ENCODE data around the gene VPS45.
"Not testable (repeated sequence)": the region's sequence is repeated elsewhere in the genome, so short reads cannot be mapped to it uniquely, and the experiment has no call there.

Gene VPS45

DNA sequence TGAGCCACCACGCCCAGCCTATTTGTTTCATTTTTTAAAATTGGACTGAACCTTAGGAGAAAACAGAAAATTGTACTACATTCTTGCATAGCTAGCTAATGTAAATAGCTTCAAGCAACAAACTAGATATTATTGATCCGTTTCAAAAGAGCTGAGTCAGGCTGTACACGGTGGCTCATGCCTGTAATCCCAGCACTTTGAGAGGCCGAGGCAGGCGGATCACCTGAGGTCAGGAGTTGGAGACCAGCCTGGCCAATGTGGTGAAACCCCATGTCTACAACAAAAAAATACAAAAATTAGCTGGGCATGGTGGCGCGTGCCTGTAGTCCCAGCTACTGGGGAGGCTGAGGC is 118.8 kb downstream of the VPS45 start:
- H3K36me3 ChIP-seq (replicated peaks in 1 of 2; ENCODE audit: control insufficient read depth in 2 of 2, insufficient read depth in 2 of 2, low read length in 2 of 2); H2BK120ac ChIP-seq (ENCODE audit: low read depth, low read length); H3K18ac ChIP-seq (ENCODE audit: low read length); H3K4me1 ChIP-seq (ENCODE audit: control insufficient read depth in 2 of 2, insufficient read depth in 1 of 2, low read depth in 1 of 2, low read length in 2 of 2); H3K4ac ChIP-seq (ENCODE audit: low read length); H3K9me3 ChIP-seq (replicated peaks in 1 of 2; ENCODE audit: control insufficient read depth in 2 of 2, insufficient read depth in 1 of 2, low read depth in 1 of 2, low read length in 2 of 2); H3K4me2 ChIP-seq (ENCODE audit: insufficient read depth, low read length, poor library complexity, severe bottlenecking); H3K79me1 ChIP-seq (ENCODE audit: low read depth, low read length); H3K9ac ChIP-seq (ENCODE audit: low read depth, low read length, poor library complexity); H2AK5ac ChIP-seq (ENCODE audit: low read depth, low read length); H3K14ac ChIP-seq (ENCODE audit: low read length); H2AFZ ChIP-seq (ENCODE audit: low read length); H3K4me3 ChIP-seq (ENCODE audit: low read length in 2 of 2); H2BK12ac ChIP-seq (ENCODE audit: low read length); H3K27me3 ChIP-seq (ENCODE audit: control insufficient read depth in 3 of 3, insufficient read depth in 3 of 3, low read depth in 1 of 3, low read length in 3 of 3); H2BK5ac ChIP-seq (ENCODE audit: low read length); H3K23ac ChIP-seq (ENCODE audit: low read depth, low read length, poor library complexity); H3K27ac ChIP-seq (replicated peaks; ENCODE audit: low read length); H4K91ac ChIP-seq (ENCODE audit: low read depth, low read length, poor library complexity); H2BK15ac ChIP-seq (ENCODE audit: low read length); DNase-seq (ENCODE audit: low spot score); H4K8ac ChIP-seq (ENCODE audit: low read depth, low read length): not testable (repeated sequence)
- no CpG with 5 or more reads among the region's 7 CpGs for WGBS, 2 donors (ENCODE audit: extremely low coverage in 2 of 2, insufficient read length in 2 of 2, insufficient replicate concordance in 1 of 2)

DNA sequence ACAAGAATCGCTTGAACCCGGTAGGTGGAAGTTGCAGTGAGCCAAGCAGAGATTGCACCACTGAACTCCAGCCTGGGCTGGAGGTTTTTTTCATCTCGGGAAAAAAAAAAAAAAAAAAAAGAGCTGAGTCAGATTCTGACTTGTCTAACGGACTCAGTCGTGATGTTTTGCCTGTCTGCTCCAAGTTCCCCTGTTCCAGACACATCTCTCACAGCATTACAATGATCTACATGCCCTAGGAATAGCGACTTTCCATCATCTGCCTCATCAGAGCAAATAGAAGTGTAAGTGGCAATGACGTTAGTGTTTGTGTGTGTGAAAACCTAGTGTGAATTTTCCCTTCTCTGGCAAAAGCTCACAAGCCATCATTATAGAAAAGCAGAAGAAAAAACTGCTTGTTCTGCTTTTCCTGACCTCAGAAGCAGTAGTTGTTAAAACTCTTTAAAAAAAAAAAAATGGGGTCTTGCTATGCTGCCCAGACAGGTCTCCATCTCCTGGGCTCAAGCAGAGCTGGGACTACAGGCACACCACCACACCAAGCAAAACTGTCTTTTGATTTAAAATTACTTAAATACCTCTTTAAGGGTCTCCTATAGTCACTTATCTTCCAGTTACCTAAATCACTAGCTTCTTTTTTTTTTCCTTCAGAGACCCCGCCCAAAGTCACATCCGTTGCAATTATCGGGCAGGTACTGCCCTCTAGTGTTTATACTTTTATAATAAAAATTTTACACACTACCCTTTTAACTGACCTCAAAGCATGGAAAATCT is 119.4 kb downstream of the VPS45 start:
- Histone ChIP-seq H4K8ac (ENCODE audit: low read depth, low read length) (no peak overlapping the region), H3K4me2 (ENCODE audit: insufficient read depth, low read length, poor library complexity, severe bottlenecking) (no peak overlapping the region), H3K4me3 (ENCODE audit: low read length in 2 of 2) (no peak overlapping the region), H3K27ac (replicated peaks; ENCODE audit: low read length) (no peak overlapping the region), H2AK5ac (ENCODE audit: low read depth, low read length) (no peak overlapping the region), H3K9me3 (replicated peaks in 1 of 2; ENCODE audit: control insufficient read depth in 2 of 2, insufficient read depth in 1 of 2, low read depth in 1 of 2, low read length in 2 of 2) (no peaks in the 10 kb centered on the region), H3K18ac (ENCODE audit: low read length) (no peak overlapping the region), H4K91ac (ENCODE audit: low read depth, low read length, poor library complexity) (no peak overlapping the region), H3K79me1 (ENCODE audit: low read depth, low read length) (no peaks in the 10 kb centered on the region), H3K14ac (ENCODE audit: low read length) (no peak overlapping the region), H2AFZ (ENCODE audit: low read length) (peak overlapping the region; percentile 78), H2BK5ac (ENCODE audit: low read length) (no peak overlapping the region), H2BK120ac (ENCODE audit: low read depth, low read length) (no peak overlapping the region), H3K23ac (ENCODE audit: low read depth, low read length, poor library complexity) (no peak overlapping the region), H3K4me1 (ENCODE audit: control insufficient read depth in 2 of 2, insufficient read depth in 1 of 2, low read depth in 1 of 2, low read length in 2 of 2) (peaks cover 0 to under 1% of the 10 kb centered on the region in 2 donors), H3K9ac (ENCODE audit: low read depth, low read length, poor library complexity) (no peak overlapping the region), H3K36me3 (replicated peaks in 1 of 2; ENCODE audit: control insufficient read depth in 2 of 2, insufficient read depth in 2 of 2, low read length in 2 of 2) (no peaks in the 10 kb centered on the region), H3K27me3 (ENCODE audit: control insufficient read depth in 3 of 3, insufficient read depth in 3 of 3, low read depth in 1 of 3, low read length in 3 of 3) (no peaks in the 10 kb centered on the region), H2BK15ac (ENCODE audit: low read length) (no peak overlapping the region), H2BK12ac (ENCODE audit: low read length) (no peak overlapping the region), H3K4ac (ENCODE audit: low read length) (no peak overlapping the region)
- no CpG with 5 or more reads among the region's 10 CpGs for WGBS, 2 donors (ENCODE audit: extremely low coverage in 2 of 2, insufficient read length in 2 of 2, insufficient replicate concordance in 1 of 2)
- no peak for DNase-seq (ENCODE audit: low spot score)

- H2BK12ac ChIP-seq (ENCODE audit: low read length), result no peak overlapping the region
- H2AK5ac ChIP-seq (ENCODE audit: low read depth, low read length), result no peak overlapping the region
- no peaks in the 10 kb centered on the region for H3K27me3 ChIP-seq (ENCODE audit: control insufficient read depth in 3 of 3, insufficient read depth in 3 of 3, low read depth in 1 of 3, low read length in 3 of 3)
- H3K27ac ChIP-seq (replicated peaks; ENCODE audit: low read length), result no peak overlapping the region
- no peak overlapping the region for H4K8ac ChIP-seq (ENCODE audit: low read depth, low read length)
- no peak overlapping the region for H2BK120ac ChIP-seq (ENCODE audit: low read depth, low read length)
- H3K4me2 ChIP-seq (ENCODE audit: insufficient read depth, low read length, poor library complexity, severe bottlenecking), result no peak overlapping the region
- no peak overlapping the region for H3K23ac ChIP-seq (ENCODE audit: low read depth, low read length, poor library complexity)
- H2AFZ ChIP-seq (ENCODE audit: low read length), result peak overlapping the region; percentile 78
- H2BK5ac ChIP-seq (ENCODE audit: low read length), result no peak overlapping the region
- H3K9me3 ChIP-seq (replicated peaks in 1 of 2; ENCODE audit: control insufficient read depth in 2 of 2, insufficient read depth in 1 of 2, low read depth in 1 of 2, low read length in 2 of 2), result no peaks in the 10 kb centered on the region
- no peak overlapping the region for H2BK15ac ChIP-seq (ENCODE audit: low read length)
- H3K4ac ChIP-seq (ENCODE audit: low read length), result no peak overlapping the region
- WGBS, 2 donors (ENCODE audit: extremely low coverage in 2 of 2, insufficient read length in 2 of 2, insufficient replicate concordance in 1 of 2), result no CpG with 5 or more reads among the region's 3 CpGs
- no peak overlapping the region for H4K91ac ChIP-seq (ENCODE audit: low read depth, low read length, poor library complexity)
- no peak overlapping the region for H3K4me3 ChIP-seq (ENCODE audit: low read length in 2 of 2)
- no peaks in the 10 kb centered on the region for H3K4me1 ChIP-seq (ENCODE audit: control insufficient read depth in 2 of 2, insufficient read depth in 1 of 2, low read depth in 1 of 2, low read length in 2 of 2)
- H3K9ac ChIP-seq (ENCODE audit: low read depth, low read length, poor library complexity), result no peak overlapping the region
- H3K14ac ChIP-seq (ENCODE audit: low read length), result no peak overlapping the region
- no peak for DNase-seq (ENCODE audit: low spot score)
- H3K79me1 ChIP-seq (ENCODE audit: low read depth, low read length), result no peaks in the 10 kb centered on the region
- H3K36me3 ChIP-seq (replicated peaks in 1 of 2; ENCODE audit: control insufficient read depth in 2 of 2, insufficient read depth in 2 of 2, low read length in 2 of 2), result no peaks in the 10 kb centered on the region
- no peak overlapping the region for H3K18ac ChIP-seq (ENCODE audit: low read length)
Observed at GRCh38 chr1:150187560-150187931, 120.0 kb downstream of the VPS45 start.

DNA sequence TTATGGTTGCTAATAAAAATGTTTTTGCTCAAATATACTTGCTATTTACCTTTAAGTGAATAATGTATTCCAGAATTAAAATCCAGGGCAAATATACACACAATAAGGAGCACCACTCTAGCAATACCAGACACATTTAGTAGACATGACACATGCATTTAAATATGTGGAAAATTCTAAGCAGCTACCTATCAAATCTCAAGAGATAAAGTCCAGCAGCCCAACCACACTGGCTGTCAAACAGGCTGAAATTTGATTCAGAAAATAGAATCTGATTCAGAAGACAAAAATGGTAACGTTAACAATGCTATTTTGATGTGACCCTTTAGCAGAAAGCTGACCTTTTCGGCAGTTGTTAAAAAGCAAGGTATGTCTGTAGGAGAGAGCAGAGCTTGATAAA is 124.4 kb downstream of the VPS45 start:
- Histone ChIP-seq H3K36me3 (replicated peaks in 1 of 2; ENCODE audit: control insufficient read depth in 2 of 2, insufficient read depth in 2 of 2, low read length in 2 of 2) (no peaks in the 10 kb centered on the region), H3K14ac (ENCODE audit: low read length) (no peak overlapping the region), H3K4me3 (ENCODE audit: low read length in 2 of 2) (no peak overlapping the region), H2AK5ac (ENCODE audit: low read depth, low read length) (no peak overlapping the region), H4K8ac (ENCODE audit: low read depth, low read length) (no peak overlapping the region), H3K27me3 (ENCODE audit: control insufficient read depth in 3 of 3, insufficient read depth in 3 of 3, low read depth in 1 of 3, low read length in 3 of 3) (no peaks in the 10 kb centered on the region), H4K91ac (ENCODE audit: low read depth, low read length, poor library complexity) (no peak overlapping the region), H3K4ac (ENCODE audit: low read length) (no peak overlapping the region), H3K4me1 (ENCODE audit: control insufficient read depth in 2 of 2, insufficient read depth in 1 of 2, low read depth in 1 of 2, low read length in 2 of 2) (no peaks in the 10 kb centered on the region), H3K79me1 (ENCODE audit: low read depth, low read length) (no peaks in the 10 kb centered on the region), H2AFZ (ENCODE audit: low read length) (no peak overlapping the region), H2BK15ac (ENCODE audit: low read length) (no peak overlapping the region), H2BK12ac (ENCODE audit: low read length) (no peak overlapping the region), H3K4me2 (ENCODE audit: insufficient read depth, low read length, poor library complexity, severe bottlenecking) (no peak overlapping the region), H3K9ac (ENCODE audit: low read depth, low read length, poor library complexity) (no peak overlapping the region), H3K18ac (ENCODE audit: low read length) (no peak overlapping the region), H3K9me3 (replicated peaks in 1 of 2; ENCODE audit: control insufficient read depth in 2 of 2, insufficient read depth in 1 of 2, low read depth in 1 of 2, low read length in 2 of 2) (no peaks in the 10 kb centered on the region), H3K27ac (replicated peaks; ENCODE audit: low read length) (no peak overlapping the region), H2BK120ac (ENCODE audit: low read depth, low read length) (no peak overlapping the region), H2BK5ac (ENCODE audit: low read length) (no peak overlapping the region), H3K23ac (ENCODE audit: low read depth, low read length, poor library complexity) (no peak overlapping the region)
- no CpG with 5 or more reads among the region's 2 CpGs for WGBS, 2 donors (ENCODE audit: extremely low coverage in 2 of 2, insufficient read length in 2 of 2, insufficient replicate concordance in 1 of 2)
- no peak for DNase-seq (ENCODE audit: low spot score)
